Keratinocyte (primary cell): ENCODE data around the gene ZNF763.

Experiments
- CTCF ChIP-seq, 3 experiments: IDR thresholded peaks in 1 of 3; conservative IDR thresholded peaks in 1 of 3; optimal IDR thresholded peaks in 1 of 3; 2 replicates in 2 of 3; 3 replicates in 1 of 3; pipeline versions ENCODE3 to v1.5.1; 2011; ENCODE audit warnings: low read length in 3 of 3, mild to moderate bottlenecking in 3 of 3, moderate library complexity in 2 of 3, control low read depth in 1 of 3, inconsistent platforms in 1 of 3; ENCODE audit not compliant: insufficient read depth in 2 of 3; ENCODE audit errors: extremely low read depth in 1 of 3
- EZH2 ChIP-seq: IDR thresholded peaks from one replicate; pipeline ENCODE4 v1.6.1; 2012; ENCODE audit warnings: inconsistent platforms, mild to moderate bottlenecking, low read length, moderate library complexity

- no peak for TF ChIP-seq CTCF (optimal IDR thresholded peaks at IDR 0.05 in 1 of 3, IDR thresholded peaks at IDR 0.05 in 1 of 3, conservative IDR thresholded peaks at IDR 0.05 in 1 of 3; ENCODE audit: extremely low read depth in 1 of 3, insufficient read depth in 2 of 3, low read length in 3 of 3)
- TF ChIP-seq EZH2, result no peak
Observed at GRCh38 chr19:11931051-11931450, 33.8 kb upstream of the ZNF763 start.
